Neural crest cell (in vitro differentiated cells): ENCODE results near the gene SPDYE17. TPM values are rescaled to one million over a fixed set of nuclear protein-coding genes. Genes with fewer than 3 reads are reported as not detected.
"Not testable (repeated sequence)": the region's sequence is repeated elsewhere in the genome, so short reads cannot be mapped to it uniquely, and the experiment has no call there.

Source experiments
- DNase-seq: peaks from one replicate; pipeline ENCODE4 v3.0.0; 2021; ENCODE audit warnings: low read depth, mixed read lengths, low spot score
- H3K27ac Mint-ChIP-seq: one replicate; pipeline ENCODE4 v1.8.0; 2021; ENCODE audit warnings: mild to moderate bottlenecking, mixed read lengths; ENCODE audit not compliant: unreplicated experiment
- H3K27me3 Mint-ChIP-seq: 2 replicates; pipeline ENCODE4 v1.8.0; 2021; ENCODE audit warnings: low read depth, mild to moderate bottlenecking, mixed read lengths
- H3K36me3 Mint-ChIP-seq: 2 replicates; pipeline ENCODE4 v1.8.0; 2021; ENCODE audit warnings: low read depth, mild to moderate bottlenecking, mixed read lengths
- H3K4me1 Mint-ChIP-seq: 2 replicates; pipeline ENCODE4 v1.8.0; 2021; ENCODE audit warnings: mixed read lengths
- H3K4me3 Mint-ChIP-seq: one replicate; pipeline ENCODE4 v1.8.0; 2021; ENCODE audit warnings: mild to moderate bottlenecking, mixed read lengths
- H3K9me3 Mint-ChIP-seq: 2 replicates; pipeline ENCODE4 v1.8.0; 2021; ENCODE audit warnings: mixed read lengths
- total RNA-seq: library from RNA; stranded (reverse); gene quantifications from 2 replicates; pipeline ENCODE4 v1.2.1, GENCODE V29; 2021
- TF ChIP-seq, protein P1 (sequence below): fragments of 200-600 bp; sonication (generic); conservative IDR thresholded peaks from 2 replicates; pipeline ENCODE4 v1.5.0; 2021; ENCODE audit warnings: antibody characterized with exemption, mild to moderate bottlenecking

SPDYE17 gene
- total RNA-seq, 1 donor from 2014 or later = not detected

DNA sequence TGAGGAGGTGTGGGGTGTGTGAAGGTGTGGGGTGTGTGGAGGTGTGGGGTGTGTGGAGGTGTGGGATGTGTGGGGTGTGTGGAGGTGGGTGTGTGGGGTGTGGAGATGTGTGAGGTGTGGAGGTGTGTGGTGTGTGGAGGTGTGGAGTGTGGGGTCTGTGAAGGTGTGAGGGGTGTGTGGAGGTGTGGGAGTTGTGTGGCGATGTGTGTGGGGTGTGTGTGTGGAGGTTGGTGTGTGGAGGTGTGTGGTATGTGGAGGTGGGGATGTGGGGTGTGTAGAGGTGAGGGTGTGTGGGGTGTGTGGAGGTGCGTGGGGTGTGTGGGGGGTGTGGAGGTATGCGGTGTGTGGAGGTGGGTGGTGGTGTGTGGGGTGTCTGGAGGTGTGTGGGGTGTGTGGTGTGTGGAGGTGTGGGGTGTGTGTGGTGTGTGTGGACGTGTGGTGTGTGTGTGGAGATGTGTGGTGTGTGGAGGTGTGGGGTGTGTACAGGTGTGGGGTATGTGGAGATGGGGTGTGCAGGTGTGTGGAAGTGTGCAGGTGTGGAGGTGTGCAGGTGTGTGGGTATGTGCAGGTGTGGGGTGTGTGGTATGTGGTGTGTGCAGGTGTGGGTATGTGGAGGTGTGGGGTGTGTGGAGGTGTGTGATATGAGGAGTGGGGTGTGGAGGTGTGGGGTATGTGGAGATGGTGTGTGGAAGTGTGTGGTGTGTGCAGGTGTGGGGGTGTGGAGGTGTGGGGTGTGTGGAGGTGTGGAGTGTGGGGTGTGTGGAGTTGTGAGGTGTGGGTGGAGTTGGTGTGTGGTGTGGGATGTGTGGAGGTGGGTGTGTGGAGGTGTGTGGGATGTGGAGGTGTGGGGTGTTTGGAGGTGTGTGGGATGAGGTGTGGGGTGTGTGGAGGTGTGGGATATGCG lies 34.5 kb downstream of the SPDYE17 start:
- Mint-ChIP-seq H3K4me1 (no peaks in the 10 kb centered on the region), H3K27ac (no peak overlapping the region), H3K27me3 (no peaks in the 10 kb centered on the region), H3K4me3 (no peak overlapping the region), H3K36me3 (no peaks in the 10 kb centered on the region), H3K9me3 (no peaks in the 10 kb centered on the region)
- DNase-seq = no peak
- TF ChIP-seq, protein P1, sequence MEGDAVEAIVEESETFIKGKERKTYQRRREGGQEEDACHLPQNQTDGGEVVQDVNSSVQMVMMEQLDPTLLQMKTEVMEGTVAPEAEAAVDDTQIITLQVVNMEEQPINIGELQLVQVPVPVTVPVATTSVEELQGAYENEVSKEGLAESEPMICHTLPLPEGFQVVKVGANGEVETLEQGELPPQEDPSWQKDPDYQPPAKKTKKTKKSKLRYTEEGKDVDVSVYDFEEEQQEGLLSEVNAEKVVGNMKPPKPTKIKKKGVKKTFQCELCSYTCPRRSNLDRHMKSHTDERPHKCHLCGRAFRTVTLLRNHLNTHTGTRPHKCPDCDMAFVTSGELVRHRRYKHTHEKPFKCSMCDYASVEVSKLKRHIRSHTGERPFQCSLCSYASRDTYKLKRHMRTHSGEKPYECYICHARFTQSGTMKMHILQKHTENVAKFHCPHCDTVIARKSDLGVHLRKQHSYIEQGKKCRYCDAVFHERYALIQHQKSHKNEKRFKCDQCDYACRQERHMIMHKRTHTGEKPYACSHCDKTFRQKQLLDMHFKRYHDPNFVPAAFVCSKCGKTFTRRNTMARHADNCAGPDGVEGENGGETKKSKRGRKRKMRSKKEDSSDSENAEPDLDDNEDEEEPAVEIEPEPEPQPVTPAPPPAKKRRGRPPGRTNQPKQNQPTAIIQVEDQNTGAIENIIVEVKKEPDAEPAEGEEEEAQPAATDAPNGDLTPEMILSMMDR = no peak

- H3K27me3 Mint-ChIP-seq, DNase-seq, H3K4me3 Mint-ChIP-seq, H3K4me1 Mint-ChIP-seq, H3K9me3 Mint-ChIP-seq, H3K36me3 Mint-ChIP-seq, H3K27ac Mint-ChIP-seq: not testable (repeated sequence)
Observed at GRCh38 chr7:76996932-76997331, 35.2 kb downstream of the SPDYE17 start.

DNA sequence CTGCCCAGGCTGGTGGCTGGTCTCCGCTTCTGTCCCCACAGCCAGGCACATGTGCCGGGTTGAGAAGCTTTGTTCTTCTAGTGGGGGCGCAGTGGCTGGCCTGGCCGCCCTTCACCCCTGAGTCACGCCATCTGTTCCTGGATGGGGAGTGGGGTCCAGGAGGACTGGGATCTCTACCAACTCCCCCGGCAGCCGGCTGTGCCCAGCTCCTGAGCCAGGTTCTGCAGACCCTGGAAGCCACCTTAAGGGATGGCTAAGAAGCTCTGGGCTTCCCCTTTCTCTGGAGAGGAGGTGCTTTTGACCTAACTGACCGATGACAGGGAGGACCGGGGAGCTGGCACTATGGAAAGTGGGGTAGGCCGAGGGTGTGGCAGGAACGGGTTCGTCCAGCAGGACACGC lies 37.9 kb downstream of the SPDYE17 start:
- not testable (repeated sequence) for H3K4me3 Mint-ChIP-seq, DNase-seq, H3K27me3 Mint-ChIP-seq, H3K36me3 Mint-ChIP-seq, H3K9me3 Mint-ChIP-seq, H3K4me1 Mint-ChIP-seq
- peak overlapping the region; percentile 35 for H3K27ac Mint-ChIP-seq

DNA sequence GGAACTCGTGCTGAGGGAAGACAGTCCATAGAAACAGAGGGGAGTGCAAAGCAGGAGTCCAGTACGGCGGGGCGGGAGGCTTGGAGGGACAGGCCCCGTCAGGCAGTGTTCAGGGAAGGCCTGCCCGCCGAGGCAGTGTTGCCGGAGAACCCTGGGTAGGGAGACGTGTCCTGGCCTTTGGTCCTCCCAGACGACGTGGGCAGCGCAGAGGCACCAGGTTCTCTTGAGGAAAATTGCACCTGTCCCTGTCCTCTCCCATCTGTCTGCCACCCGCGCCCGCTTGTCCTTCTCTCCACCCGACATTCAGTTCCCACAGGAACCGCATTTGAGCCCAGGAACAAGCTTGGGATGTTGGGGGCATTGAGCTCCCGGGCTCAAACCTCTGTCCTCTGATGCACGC lies 38.3 kb downstream of the SPDYE17 start:
- H3K36me3 Mint-ChIP-seq = not testable (repeated sequence)
- H3K27ac Mint-ChIP-seq = peak overlapping the region; percentile 35

GRCh38 chr7:76992871-76993270 lies 39.3 kb downstream of the SPDYE17 start:
- not testable (repeated sequence) for H3K9me3 Mint-ChIP-seq, H3K27ac Mint-ChIP-seq, H3K4me3 Mint-ChIP-seq, DNase-seq, H3K4me1 Mint-ChIP-seq, H3K36me3 Mint-ChIP-seq, H3K27me3 Mint-ChIP-seq

More for the DNA sequence above, 38.3 kb downstream of the SPDYE17 start:
- H3K9me3 Mint-ChIP-seq, H3K4me1 Mint-ChIP-seq, H3K27me3 Mint-ChIP-seq, H3K4me3 Mint-ChIP-seq, DNase-seq: not testable (repeated sequence)

DNA sequence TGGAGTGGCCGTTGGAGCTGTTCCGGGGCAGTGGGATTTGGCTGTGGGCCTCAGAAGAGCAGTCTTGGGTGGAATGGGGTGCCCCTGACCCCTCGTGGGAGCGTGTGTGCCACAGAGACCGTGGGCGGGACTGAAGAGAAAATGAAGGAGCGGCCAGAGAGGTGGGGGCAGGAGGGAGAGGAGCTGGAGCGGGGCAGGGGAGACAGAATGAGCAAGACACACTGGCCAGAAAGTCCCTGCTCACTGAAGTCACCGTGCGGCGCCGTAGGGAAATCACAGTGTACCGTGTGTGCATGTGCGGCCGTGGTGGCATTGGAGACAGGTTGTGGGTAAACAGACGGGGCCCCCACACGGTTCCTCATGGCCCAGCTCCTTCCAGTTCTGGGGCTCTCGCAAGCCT lies 40.0 kb downstream of the SPDYE17 start:
- not testable (repeated sequence) for H3K4me1 Mint-ChIP-seq, H3K27me3 Mint-ChIP-seq, DNase-seq, H3K4me3 Mint-ChIP-seq, H3K36me3 Mint-ChIP-seq, H3K27ac Mint-ChIP-seq, H3K9me3 Mint-ChIP-seq

DNA sequence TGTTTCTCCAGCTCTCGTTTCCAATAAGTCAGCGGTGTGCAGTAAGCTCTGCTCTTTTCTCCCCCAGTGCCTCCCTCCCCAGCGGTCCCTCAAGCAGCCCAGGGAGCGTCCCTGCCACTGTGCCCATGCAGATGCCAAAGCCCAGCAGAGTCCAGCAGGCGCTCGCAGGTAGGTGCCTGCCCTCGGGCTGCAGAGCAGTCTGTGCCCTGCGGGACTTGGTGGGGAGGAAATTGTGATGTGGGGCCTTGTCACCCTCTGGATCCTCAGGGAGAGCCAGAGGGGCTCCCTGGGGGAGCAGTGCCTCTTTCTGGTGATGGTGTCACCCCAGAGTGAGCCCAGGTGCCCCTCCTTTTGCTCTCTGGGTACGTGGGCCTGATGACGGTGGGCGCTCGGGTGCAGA lies 42.0 kb downstream of the SPDYE17 start:
- not testable (repeated sequence) for H3K9me3 Mint-ChIP-seq

GRCh38 chr7:76985924-76986717 lies 46.0 kb downstream of the SPDYE17 start:
- not testable (repeated sequence) for H3K4me1 Mint-ChIP-seq, H3K9me3 Mint-ChIP-seq, DNase-seq, H3K27me3 Mint-ChIP-seq, H3K36me3 Mint-ChIP-seq, H3K27ac Mint-ChIP-seq, H3K4me3 Mint-ChIP-seq

More for the DNA sequence above, 42.0 kb downstream of the SPDYE17 start:
- H3K4me1 Mint-ChIP-seq, H3K36me3 Mint-ChIP-seq, DNase-seq, H3K27me3 Mint-ChIP-seq, H3K4me3 Mint-ChIP-seq, H3K27ac Mint-ChIP-seq: not testable (repeated sequence)

- H3K4me1 Mint-ChIP-seq, H3K27ac Mint-ChIP-seq, H3K9me3 Mint-ChIP-seq, H3K4me3 Mint-ChIP-seq, H3K36me3 Mint-ChIP-seq, H3K27me3 Mint-ChIP-seq, DNase-seq: not testable (repeated sequence)
Observed at GRCh38 chr7:76984784-76985136, 47.4 kb downstream of the SPDYE17 start.

DNA sequence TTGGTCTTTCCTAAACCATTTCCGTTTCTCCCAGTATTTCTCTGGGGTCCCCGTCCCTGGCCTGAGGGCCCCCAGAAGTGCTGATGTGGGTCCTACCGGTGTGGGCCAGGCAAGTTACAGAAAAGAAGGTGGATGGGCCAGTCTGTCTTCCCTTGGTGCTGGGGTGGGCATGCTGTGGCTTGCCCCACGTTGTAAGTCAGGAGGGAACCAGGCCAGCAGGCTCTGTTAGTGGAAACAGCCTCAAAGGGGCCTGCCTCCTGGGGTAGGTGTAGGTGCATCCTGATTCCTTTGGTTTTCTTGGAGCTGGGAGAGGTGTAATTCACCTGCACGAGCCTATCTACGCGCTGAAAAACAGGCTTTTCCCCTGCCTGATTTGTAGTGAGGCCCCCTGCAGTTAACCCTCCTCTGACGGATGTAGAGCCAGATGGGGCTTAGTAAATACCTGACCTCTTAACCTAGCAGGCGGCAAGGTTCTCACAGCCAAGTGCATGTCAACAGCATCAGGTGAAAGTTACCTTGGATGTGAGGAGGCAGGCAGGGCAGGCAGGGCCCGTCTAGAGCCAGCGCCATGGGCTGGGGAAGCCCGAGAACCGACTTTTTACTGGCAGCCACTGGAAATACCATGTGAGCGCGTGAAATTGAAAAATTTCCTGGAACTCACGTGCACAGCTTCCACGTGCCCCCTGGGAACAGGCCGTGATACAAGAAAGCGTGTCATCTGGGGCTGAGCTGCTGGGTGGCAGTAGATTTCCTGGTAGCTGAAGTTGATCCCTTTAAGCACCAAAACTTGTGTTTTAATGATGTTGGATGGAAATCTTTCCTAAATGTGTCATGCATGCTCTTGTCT lies 48.0 kb downstream of the SPDYE17 start:
- not testable (repeated sequence) for H3K4me1 Mint-ChIP-seq, H3K9me3 Mint-ChIP-seq, H3K4me3 Mint-ChIP-seq, H3K27me3 Mint-ChIP-seq, H3K27ac Mint-ChIP-seq, H3K36me3 Mint-ChIP-seq, DNase-seq

DNA sequence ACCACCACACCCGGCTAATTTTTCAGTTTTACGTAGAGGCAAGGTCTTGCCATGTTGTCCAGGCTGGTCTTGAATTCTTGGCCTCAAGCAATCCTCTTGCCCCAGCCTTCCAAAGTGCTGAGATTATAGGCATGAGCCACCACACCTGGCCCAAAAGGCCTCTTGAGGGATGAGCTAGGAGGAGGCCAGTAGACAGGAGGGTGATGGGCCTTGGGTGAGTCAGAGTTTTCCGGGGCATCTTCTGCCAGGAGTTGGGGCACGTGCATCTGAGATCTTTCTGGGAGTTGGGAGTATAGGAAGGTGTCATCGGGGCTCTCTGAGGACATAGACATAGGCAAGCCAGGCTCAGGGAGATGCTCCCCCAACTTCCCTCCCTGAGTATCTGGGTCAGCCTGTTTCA lies 48.8 kb downstream of the SPDYE17 start:
- not testable (repeated sequence) for H3K4me1 Mint-ChIP-seq, H3K27me3 Mint-ChIP-seq, H3K36me3 Mint-ChIP-seq, DNase-seq, H3K4me3 Mint-ChIP-seq, H3K9me3 Mint-ChIP-seq, H3K27ac Mint-ChIP-seq

DNA sequence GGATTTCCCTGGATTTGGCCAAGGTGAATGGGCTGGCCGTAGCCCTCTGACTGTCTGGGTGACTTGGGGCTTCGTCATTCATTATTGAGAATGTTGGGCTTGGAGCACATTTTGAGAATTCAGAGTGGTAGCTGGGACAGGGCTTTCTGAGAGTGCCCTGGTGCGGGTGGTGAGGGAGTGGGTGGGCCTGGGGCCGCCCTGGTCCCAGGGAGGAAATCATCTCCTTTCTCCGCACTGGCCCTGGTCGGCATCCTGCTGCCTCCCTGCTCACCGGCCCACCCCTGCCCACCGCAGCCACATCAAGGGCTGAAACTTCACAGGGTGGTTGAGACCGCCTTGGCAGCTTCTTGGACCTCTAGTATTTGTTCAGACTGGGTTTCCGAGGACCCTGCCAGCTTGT lies 49.7 kb downstream of the SPDYE17 start:
- DNase-seq, H3K4me1 Mint-ChIP-seq, H3K36me3 Mint-ChIP-seq, H3K27me3 Mint-ChIP-seq, H3K27ac Mint-ChIP-seq, H3K9me3 Mint-ChIP-seq, H3K4me3 Mint-ChIP-seq: not testable (repeated sequence)
